Colonic mucosa (tissue), 4 donors: ENCODE measurements around the gene ADAMTS13. TPM values are rescaled to one million over a fixed set of nuclear protein-coding genes. Genes with fewer than 3 reads are reported as not detected.

Experiments
- DNase-seq: peaks from one replicate; pipeline ENCODE4 v3.0.0-alpha.2; 2020
- H3K27ac ChIP-seq: fragments of 200-600 bp; one replicate; pipeline ENCODE4 v1.8.0; 2021
- H3K27me3 ChIP-seq: fragments of 200-600 bp; one replicate; pipeline ENCODE4 v1.8.0; 2021
- H3K36me3 ChIP-seq: fragments of 200-600 bp; one replicate; pipeline ENCODE4 v1.8.0; 2021
- H3K4me1 ChIP-seq: fragments of 200-600 bp; one replicate; pipeline ENCODE4 v1.8.0; 2021; ENCODE audit warnings: mild to moderate bottlenecking
- H3K4me3 ChIP-seq: fragments of 200-600 bp; one replicate; pipeline ENCODE4 v1.8.0; 2021
- H3K9ac ChIP-seq, 2 donors: one replicate each; pipeline ENCODE4 v1.7.0; 2013; ENCODE audit warnings: control low read depth in 2 of 2, low read depth in 2 of 2, low read length in 2 of 2
- H3K9me3 ChIP-seq: fragments of 200-600 bp; one replicate; pipeline ENCODE4 v1.8.0; 2021
- CTCF ChIP-seq: fragments of 200-600 bp; IDR thresholded peaks from one replicate; pipeline ENCODE4 v1.8.0; 2022; ENCODE audit warnings: antibody characterized with exemption, mild to moderate bottlenecking
- intact Hi-C: fragments of 100-400 bp; cut with DNase I; formaldehyde crosslinking; loops from one replicate; pipeline ENCODE4 v1.14.1; 2022
- total RNA-seq, 2 donors: library from RNA; stranded (reverse); fragmentation: NEBNext Ultra II Directional in 1 of 2; extraction: Animal tissue kit (Norgen Biotek cat#: 25700) in 1 of 2; gene quantifications; one replicate each; pipeline ENCODE4 v1.2.1, GENCODE V29; 2021
- donor health status: healthy.
- donor health status: DM: no; HTN: no; CAD: no.
- donor health status: DM: no; HTN: no; CAD: no.

The ADAMTS13 gene
- total RNA-seq, 2 donors from 2014 or later, result 4.2 TPM

GRCh38 chr9:133439337-133439736 is 17.2 kb downstream of the ADAMTS13 start:
- no peak overlapping the region for H3K27ac ChIP-seq
- H3K27me3 ChIP-seq, result no peaks in the 10 kb centered on the region
- no peak overlapping the region for H3K9ac ChIP-seq
- no peaks in the 10 kb centered on the region for H3K9me3 ChIP-seq
- no peaks in the 10 kb centered on the region for H3K4me1 ChIP-seq
- TF ChIP-seq CTCF, result no peak
- H3K4me3 ChIP-seq, result no peak overlapping the region
- no peak for DNase-seq
- intact Hi-C loops, result no loop called here
- no peaks in the 10 kb centered on the region for H3K36me3 ChIP-seq

GRCh38 chr9:133440874-133441273 is 18.7 kb downstream of the ADAMTS13 start:
- intact Hi-C loops, result no loop called here

DNA sequence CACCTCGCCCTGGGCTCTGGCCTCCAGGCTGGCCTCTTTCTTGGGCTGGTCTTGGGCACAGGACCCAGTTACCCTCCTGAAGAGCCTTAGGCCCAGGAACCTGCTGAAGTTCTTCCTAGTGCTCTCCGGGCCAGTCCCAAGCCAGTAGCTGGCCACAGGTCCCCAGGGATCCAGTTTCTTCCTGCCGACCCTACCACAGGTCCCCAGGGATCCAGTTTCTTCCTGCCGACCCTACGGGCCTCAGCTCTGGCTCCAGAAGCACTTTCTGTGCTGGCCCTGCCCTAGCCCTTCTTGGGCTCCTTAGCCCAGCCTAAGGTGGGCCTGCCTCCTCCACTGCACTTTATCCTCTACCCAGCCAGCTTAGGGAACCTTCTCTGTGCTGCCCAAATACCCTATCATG is 19.4 kb downstream of the ADAMTS13 start:
- no peak for TF ChIP-seq CTCF
- Histone ChIP-seq H3K4me3 (no peak overlapping the region), H3K27me3 (no peaks in the 10 kb centered on the region), H3K9me3 (no peaks in the 10 kb centered on the region), H3K9ac (no peak overlapping the region), H3K27ac (no peak overlapping the region), H3K36me3 (no peaks in the 10 kb centered on the region), H3K4me1 (no peaks in the 10 kb centered on the region)
- intact Hi-C loops, result no loop called here
- no peak for DNase-seq

More at GRCh38 chr9:133440874-133441273, 18.7 kb downstream of the ADAMTS13 start:
- Histone ChIP-seq H3K27ac (no peak overlapping the region), H3K9me3 (no peaks in the 10 kb centered on the region), H3K27me3 (no peaks in the 10 kb centered on the region), H3K4me3 (no peak overlapping the region), H3K9ac (no peak overlapping the region), H3K36me3 (no peaks in the 10 kb centered on the region), H3K4me1 (no peaks in the 10 kb centered on the region)
- no peak for TF ChIP-seq CTCF
- no peak for DNase-seq

DNA sequence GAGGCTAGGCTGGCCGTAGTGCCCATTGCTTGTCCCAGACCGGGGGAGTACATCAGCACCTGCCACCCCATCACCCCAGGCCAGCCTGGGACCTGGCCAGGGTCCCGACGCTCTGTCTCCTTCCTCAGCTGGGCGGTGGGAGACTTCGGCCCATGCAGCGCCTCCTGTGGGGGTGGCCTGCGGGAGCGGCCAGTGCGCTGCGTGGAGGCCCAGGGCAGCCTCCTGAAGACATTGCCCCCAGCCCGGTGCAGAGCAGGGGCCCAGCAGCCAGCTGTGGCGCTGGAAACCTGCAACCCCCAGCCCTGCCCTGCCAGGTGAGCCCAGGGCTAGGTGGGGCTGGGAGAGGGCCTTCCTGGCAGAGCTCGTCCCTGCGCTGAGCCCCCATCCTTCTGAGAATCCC is 21.1 kb downstream of the ADAMTS13 start:
- H3K4me3 ChIP-seq, result no peak overlapping the region
- TF ChIP-seq CTCF, result no peak
- DNase-seq, result no peak
- H3K4me1 ChIP-seq, result no peaks in the 10 kb centered on the region
- no peaks in the 10 kb centered on the region for H3K36me3 ChIP-seq
- H3K27me3 ChIP-seq, result no peaks in the 10 kb centered on the region
- H3K27ac ChIP-seq, result no peak overlapping the region
- intact Hi-C loops, result no loop called here
- no peak overlapping the region for H3K9ac ChIP-seq
- no peaks in the 10 kb centered on the region for H3K9me3 ChIP-seq

GRCh38 chr9:133443982-133444381 is 21.8 kb downstream of the ADAMTS13 start:
- Histone ChIP-seq H3K27ac (no peak overlapping the region), H3K27me3 (no peaks in the 10 kb centered on the region), H3K9ac (no peak overlapping the region), H3K36me3 (no peaks in the 10 kb centered on the region), H3K9me3 (no peaks in the 10 kb centered on the region), H3K4me3 (no peak overlapping the region), H3K4me1 (no peaks in the 10 kb centered on the region)
- no peak for TF ChIP-seq CTCF
- intact Hi-C loops, result no loop called here
- no peak for DNase-seq
